NCI-H2107 treated with DMSO at 0.1 percent for 48 hours (cell line): Measurements from ENCODE around the gene DLAT.
"Not testable (repeated sequence)": the region's sequence is repeated elsewhere in the genome, so short reads cannot be mapped to it uniquely, and the experiment has no call there.

Experiments used
- DNase-seq: peaks from one replicate; lab custom pipeline; 2025; ENCODE audit not compliant: unreplicated experiment; lab: John Stamatoyannopoulos, UW

Gene DLAT

DNA sequence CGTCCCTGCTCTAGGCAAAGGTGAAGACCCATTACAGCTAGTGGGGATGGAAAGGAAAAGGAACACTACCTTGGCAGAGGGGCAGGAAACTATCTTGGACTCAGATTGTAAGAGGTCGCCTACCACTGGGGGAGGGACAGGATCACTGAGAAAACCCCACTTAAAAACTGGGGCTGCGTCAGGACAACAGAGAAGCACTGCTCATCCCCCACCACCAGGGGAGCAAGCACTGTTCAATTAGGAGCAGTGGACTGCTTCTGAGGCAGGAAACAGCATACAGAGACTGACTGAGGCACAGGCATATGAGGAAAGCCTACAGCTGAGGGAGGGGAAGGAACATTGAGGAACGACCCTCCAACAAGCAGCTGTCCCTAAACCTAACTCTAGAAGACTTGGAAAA lies 20.8 kb upstream of the DLAT start:
- no peak for DNase-seq

DNA sequence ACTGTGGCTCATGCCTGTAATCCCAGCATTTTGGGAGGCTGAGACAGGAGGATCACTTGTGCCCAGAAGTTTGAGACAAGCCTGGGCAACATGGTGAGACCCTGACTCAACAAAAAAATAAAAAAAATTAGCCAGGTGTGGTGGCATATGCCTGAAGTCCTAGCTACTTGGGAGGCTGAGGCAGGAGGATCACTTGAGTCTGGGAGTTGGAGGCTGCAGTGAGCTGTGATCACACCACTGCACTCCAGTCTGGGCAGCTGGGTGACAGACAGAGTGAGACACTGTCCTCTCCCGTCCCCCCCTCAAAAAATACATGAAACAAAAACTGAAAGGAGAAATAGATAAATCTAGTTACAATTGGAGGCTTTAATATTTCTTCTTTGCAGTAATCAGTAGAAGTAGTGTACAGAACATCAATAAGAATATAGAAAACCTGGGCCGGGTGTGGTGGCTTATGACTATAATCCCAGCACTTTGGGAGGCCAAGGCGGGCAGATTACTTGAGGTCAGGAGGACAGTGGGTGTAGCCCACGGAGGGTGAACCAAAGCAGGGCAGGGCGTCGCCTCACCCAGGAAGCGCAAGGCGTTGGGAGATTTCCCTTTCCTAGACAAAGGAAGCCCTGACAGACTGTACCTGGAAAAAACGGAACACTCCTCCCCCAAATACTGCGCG lies 19.6 kb upstream of the DLAT start:
- no peak for DNase-seq

DNA sequence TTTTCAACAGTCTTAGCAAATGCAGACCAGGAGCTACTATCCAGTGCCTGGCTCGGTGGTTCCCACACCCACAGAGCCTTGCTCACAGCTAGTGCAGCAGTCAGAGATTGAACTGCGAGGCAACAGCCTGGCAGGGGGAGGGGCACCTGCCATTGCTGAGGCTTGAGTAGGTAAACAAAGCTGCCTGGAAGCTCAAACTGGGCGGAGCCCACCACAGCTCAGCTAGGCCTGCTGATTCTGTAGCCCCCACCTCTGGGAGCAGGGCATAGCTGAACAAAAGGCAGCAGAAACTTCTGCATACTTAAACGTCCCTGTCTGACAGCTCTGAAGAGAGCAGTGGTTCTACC lies 19.1 kb upstream of the DLAT start:
- DNase-seq, result not testable (repeated sequence)

GRCh38 chr11:112011451-112011850 lies 13.8 kb upstream of the DLAT start:
- DNase-seq, result not testable (repeated sequence)

DNA sequence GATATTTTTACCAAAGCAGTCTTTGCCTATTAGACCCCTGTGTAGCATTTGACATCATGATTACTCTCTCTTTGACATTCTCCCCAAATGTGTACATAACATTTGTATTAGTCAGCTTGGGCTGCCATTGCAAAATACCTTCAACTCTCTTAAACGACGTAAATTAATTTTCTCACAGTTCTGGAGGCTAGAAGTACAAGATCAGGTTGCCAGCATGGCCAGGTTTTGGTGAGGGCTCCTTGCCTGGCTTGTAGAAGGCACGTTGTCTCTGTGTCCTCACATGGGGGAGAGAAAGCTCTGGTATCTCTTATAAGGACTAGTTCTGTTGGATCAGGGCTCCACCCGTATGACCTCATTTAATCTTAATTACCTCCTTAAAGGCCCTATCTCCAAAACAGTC lies 12.3 kb upstream of the DLAT start:
- no peak for DNase-seq

DNA sequence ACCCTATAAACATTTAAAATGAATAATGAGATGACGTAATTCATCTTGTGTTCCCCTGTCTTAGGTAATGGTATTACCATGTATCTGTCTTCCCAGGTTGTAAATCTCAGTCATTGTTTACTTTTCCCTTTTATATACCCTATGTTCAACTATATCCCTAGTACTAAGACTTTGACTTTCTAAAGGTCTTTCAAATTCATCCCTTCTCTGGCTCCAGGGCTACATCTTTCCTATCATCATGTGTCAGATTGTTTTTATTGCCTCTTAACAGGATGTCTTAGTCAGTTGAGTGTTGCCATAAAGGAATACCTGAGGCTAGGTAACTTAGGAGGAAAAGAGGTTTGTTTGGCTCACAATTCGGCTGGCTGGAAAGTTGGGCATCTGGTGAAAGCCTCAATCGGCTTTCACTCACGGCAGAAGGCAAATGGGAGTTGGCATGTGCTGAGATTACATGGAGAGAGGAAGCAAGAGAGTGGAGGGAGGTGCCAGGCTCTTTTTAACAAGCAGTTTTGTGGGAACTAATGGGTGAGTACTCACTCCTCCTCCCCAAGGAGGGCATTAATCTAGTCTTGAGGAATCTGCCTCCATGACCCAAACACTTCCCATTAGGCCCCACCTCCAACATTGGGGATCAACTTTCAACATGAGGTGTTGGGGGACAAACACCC lies 11.6 kb upstream of the DLAT start:
- DNase-seq, result no peak

GRCh38 chr11:112016088-112016764 lies 9.0 kb upstream of the DLAT start:
- DNase-seq, result peak; percentile 12

DNA sequence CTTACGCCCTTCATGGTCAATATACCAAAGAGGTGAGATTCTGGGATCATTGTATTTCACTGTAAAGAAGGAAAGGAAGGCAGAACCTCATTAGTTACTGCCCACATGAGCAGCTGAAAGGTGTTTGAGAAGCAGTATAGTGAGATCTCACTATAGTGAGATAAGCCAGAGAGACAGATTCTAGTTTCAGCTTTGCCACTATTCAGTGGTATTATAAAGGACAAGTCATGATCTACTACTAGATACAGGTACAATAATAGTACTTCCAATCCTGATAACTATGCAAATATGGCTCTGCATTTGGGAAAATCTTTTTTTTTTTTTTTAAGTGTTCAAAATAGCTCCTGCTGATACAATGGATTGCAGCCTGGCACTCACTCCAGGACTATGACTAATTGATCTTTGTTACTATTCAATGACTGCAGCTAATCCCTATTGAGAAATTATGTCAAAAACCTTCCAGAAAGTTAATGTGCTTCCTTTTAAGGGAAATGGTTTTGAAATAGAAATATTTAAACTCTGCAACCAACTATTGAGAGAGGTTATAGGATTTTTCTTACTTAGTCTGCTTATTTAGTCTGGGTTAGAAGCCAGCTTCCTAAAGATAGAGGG lies 8.3 kb upstream of the DLAT start:
- no peak for DNase-seq

DNA sequence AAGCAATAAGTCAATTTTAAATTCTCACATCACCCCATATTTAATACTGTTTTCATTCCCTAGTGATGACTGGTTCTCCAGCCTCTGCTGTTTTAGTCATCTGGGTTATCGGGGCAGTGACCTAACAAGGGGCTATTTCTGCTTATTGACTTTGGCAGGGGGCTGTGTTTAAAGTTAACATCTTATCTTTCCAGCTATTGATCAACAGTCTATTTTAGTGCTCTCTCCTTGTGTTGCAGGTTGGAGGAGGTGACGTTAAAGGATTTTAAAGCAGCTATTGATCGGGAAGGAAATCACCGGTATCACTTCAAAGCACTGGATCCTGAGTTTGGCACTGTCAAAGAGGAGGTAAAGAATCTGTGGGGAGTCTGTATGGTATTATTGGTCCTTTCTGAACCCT lies 7.7 kb upstream of the DLAT start:
- no peak for DNase-seq

GRCh38 chr11:112019066-112019465 lies 6.1 kb upstream of the DLAT start:
- no peak for DNase-seq

DNA sequence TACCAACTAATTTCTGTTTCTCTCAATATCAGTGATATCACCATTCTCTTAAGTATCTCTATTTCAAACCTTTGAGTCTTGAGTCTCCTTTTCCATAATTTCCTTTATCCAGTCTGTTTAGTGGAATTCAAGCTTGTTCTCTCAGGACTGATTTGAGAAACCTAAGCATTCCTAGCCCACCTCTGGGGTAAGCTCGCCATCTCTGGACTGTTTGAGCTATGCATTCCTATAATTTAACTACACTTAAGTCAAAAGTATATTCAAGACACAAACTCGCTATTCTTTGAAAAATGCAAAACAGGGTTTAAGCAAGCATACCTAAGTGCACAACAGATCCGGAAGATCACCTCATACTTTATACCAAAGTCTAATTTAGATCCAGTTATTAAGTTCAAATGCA lies 2.1 kb upstream of the DLAT start:
- DNase-seq, result no peak

DNA sequence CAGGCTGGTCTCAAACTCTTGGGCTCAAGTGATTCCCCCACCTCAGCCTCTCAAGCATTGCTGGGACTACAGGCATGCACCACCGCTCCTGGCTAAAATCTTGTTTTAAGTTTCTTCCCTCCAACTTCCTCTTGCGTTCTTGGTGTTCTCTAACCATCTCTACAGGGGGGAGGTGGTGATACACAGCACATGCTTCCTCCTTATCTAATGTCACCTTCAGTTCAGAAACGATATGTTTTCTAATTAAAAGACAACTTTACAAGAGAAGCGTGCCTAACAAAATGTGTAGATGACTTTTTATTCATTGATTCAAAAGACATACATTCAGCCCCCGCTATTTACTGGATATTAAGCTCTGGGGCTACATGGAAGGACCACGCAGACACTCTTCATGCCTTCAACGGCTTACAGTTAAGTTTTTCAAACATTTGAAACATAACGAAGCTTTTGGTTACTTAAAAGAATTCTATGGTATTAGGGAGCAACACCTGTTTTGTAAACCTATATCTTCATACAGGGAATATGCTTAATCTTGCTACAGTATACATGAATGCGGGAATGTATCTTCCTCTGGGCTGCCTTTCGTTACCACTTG lies 933 bp upstream of the DLAT start:
- no peak for DNase-seq

- DNase-seq, result no peak
These were observed 499 bp downstream of the DLAT start for GRCh38 chr11:112025707-112026106.

DNA sequence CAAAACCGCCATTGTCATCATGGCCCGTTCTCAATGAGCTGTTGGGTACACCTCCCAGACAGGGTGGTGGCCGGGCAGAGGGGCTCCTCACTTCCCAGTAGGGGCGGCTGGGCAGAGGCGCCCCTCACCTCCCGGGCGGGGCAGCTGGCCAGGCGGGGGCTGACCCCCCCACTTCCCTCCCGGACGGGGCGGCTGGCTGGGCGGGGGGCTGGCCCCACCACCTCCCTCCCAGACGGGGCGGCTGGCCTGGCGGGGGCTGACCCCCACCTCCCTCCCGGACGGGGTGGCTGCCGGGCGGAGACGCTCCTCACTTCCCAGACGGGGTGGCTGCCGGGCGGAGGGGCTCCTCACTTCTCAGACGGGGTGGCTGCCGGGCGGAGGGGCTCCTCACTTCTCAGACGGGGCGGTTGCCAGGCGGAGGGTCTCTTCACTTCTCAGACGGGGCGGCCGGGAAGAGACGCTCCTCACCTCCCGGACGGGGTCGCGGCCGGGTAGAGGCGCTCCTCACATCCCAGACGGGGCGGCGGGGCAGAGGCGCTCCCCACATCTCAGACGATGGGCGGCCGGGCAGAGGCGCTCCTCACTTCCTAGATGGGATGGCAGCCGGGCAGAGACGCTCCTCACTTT lies 1.7 kb downstream of the DLAT start:
- not testable (repeated sequence) for DNase-seq

- no peak for DNase-seq
These were observed 4.3 kb downstream of the DLAT start for GRCh38 chr11:112029460-112029859.

DNA sequence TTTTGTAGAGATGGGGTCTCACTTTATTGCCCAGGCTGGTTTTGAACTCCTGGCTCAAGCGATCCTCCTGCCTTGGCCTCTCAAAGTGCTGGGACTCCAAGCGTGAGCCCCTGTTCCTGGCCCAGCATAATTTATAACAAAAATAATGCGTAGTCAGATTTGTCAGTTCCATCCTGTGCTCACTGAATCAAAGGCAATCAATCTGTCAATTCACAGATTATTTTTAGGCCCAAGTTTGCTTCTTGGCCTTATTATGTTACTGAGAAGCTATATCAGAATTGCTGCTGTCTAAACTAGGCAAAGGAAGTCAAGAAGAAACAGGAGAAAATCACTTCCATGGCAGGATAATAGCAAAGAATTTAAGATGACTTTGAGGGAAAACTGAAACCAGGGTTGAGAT lies 8.7 kb downstream of the DLAT start:
- no peak for DNase-seq

GRCh38 chr11:112037527-112037926 lies 12.3 kb downstream of the DLAT start:
- DNase-seq, result no peak

- DNase-seq, result no peak
These were observed 17.2 kb downstream of the DLAT start for GRCh38 chr11:112042161-112042960.

GRCh38 chr11:112042961-112043304 lies 17.7 kb downstream of the DLAT start:
- DNase-seq, result no peak

DNA sequence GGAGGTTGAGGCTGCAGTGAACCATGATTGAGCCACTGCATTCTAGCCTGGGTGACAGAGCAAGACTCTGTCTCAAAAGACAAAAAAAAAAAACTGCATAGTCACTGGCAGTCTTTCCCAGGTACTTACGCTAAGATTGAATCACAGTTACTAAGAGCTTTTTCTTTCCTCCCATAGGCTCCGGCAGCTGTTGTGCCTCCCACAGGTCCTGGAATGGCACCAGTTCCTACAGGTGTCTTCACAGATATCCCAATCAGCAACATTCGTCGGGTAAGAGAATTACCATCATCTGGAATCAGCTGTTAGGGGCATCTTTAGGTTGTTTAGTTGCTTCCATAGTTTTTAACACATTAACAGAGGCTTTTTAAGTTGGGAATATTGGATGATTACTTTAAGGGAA lies 19.8 kb downstream of the DLAT start:
- DNase-seq, result no peak

DNA sequence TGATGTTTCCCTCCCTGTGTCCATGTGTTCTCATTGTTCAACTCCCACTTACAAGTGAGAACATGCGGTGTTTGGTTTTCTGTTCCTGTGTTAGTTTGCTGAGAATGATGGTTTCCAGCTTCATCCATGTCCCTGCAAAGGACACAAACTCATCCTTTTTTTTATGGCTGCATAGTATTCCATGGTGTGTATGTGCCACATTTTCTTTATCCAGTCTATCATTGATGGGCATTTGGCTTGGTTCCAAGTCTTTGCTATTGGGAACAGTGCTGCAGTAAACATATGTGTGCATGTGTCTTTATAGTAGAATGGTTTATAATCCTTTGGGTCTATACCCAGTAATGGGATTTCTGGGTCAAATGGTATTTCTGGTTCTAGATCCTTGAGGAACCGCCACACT lies 21.4 kb downstream of the DLAT start:
- DNase-seq, result not testable (repeated sequence)
